ENCODE data around the gene TMOD3.

- TF ChIP-seq CTCF (IDR thresholded peaks at IDR 0.05; ENCODE audit: low read depth, low read length) (no peak), EZH2phosphoT487 (IDR thresholded peaks at IDR 0.05; ENCODE audit: low read depth) (no peak)
Measured at GRCh38 chr15:51846463-51847230, 17.2 kb downstream of the TMOD3 start.
